PFSK-1 (cell line): ENCODE measurements around the gene LMO2.

Source experiments
- FOXP2 ChIP-seq: optimal IDR thresholded peaks from 2 replicates; pipeline ENCODE3; 2011; ENCODE audit warnings: borderline replicate concordance, control low read depth, inconsistent platforms; ENCODE audit not compliant: insufficient read depth; ENCODE audit errors: extremely low read length, extremely low read depth
- POLR2AphosphoS5 ChIP-seq: IDR thresholded peaks from 2 replicates; pipeline ENCODE4 v1.6.1; 2012; ENCODE audit warnings: low read depth, mild to moderate bottlenecking, control low read depth, low read length, moderate library complexity
- REST ChIP-seq, 2 experiments: IDR thresholded peaks; 2 replicates each; pipeline versions ENCODE4 v1.6.1 to v1.8.0; 2011 to 2012; ENCODE audit warnings: low read depth in 2 of 2, low read length in 2 of 2, control low read depth in 1 of 2, inconsistent platforms in 1 of 2, mild to moderate bottlenecking in 1 of 2, moderate library complexity in 1 of 2; ENCODE audit not compliant: insufficient read depth in 1 of 2
- SIN3A ChIP-seq: IDR thresholded peaks from 2 replicates; pipeline ENCODE4 v1.6.1; 2012; ENCODE audit warnings: mild to moderate bottlenecking, low read length, moderate library complexity, borderline replicate concordance; ENCODE audit not compliant: insufficient read depth
- TAF1 ChIP-seq: IDR thresholded peaks from 2 replicates; pipeline ENCODE4 v1.6.1; 2012; ENCODE audit warnings: low read length, control low read depth, borderline replicate concordance; ENCODE audit not compliant: insufficient read depth

- TF ChIP-seq SIN3A (no peak), POLR2AphosphoS5 (no peak), TAF1 (no peak), REST (IDR thresholded peaks at IDR 0.05; ENCODE audit: insufficient read depth in 1 of 2, low read depth in 2 of 2, low read length in 2 of 2) (no peak), FOXP2 (no peak)
These were observed 17.3 kb upstream of the LMO2 start for GRCh38 chr11:33909150-33909549.
